Stimulated activated CD4-positive, alpha-beta T cell treated with anti-CD3 and anti-CD28 coated beads, Interleukin-1b, Interleukin-23, amount 100 ng/mL, for 48 hours (primary cell): Measurements from ENCODE around the gene NINJ1.

Source experiments
- DNase-seq: peaks from one replicate; pipeline ENCODE4 v3.0.0-alpha.2; 2020

NINJ1 gene

GRCh38 chr9:93132287-93132927 lies 1.6 kb downstream of the NINJ1 start:
- no peak for DNase-seq

- no peak for DNase-seq
These were observed 2.3 kb downstream of the NINJ1 start for GRCh38 chr9:93131599-93132286.

GRCh38 chr9:93130861-93131481 lies 3.1 kb downstream of the NINJ1 start:
- DNase-seq: no peak

GRCh38 chr9:93129691-93130500 lies 4.2 kb downstream of the NINJ1 start:
- no peak for DNase-seq

- DNase-seq: no peak
These were observed 4.8 kb downstream of the NINJ1 start for GRCh38 chr9:93129286-93129685.

- DNase-seq: no peak
These were observed 5.3 kb downstream of the NINJ1 start for GRCh38 chr9:93128715-93129224.

- DNase-seq: no peak
These were observed 5.9 kb downstream of the NINJ1 start for GRCh38 chr9:93128011-93128714.

GRCh38 chr9:93127395-93127911 lies 6.6 kb downstream of the NINJ1 start:
- DNase-seq: no peak

- DNase-seq: no peak
These were observed 7.2 kb downstream of the NINJ1 start for GRCh38 chr9:93126825-93127368.

GRCh38 chr9:93126151-93126781 lies 7.8 kb downstream of the NINJ1 start:
- DNase-seq: no peak

- DNase-seq: no peak
These were observed 8.6 kb downstream of the NINJ1 start for GRCh38 chr9:93125331-93125894.

- DNase-seq: no peak
These were observed 9.3 kb downstream of the NINJ1 start for GRCh38 chr9:93124793-93125192.

GRCh38 chr9:93123561-93124283 lies 10.3 kb downstream of the NINJ1 start:
- DNase-seq: no peak

- no peak for DNase-seq
These were observed 11.3 kb downstream of the NINJ1 start for GRCh38 chr9:93122721-93123221.

GRCh38 chr9:93121316-93122241 lies 12.5 kb downstream of the NINJ1 start:
- no peak for DNase-seq

- DNase-seq: no peak
These were observed 13.2 kb downstream of the NINJ1 start for GRCh38 chr9:93120846-93121315.

GRCh38 chr9:93119953-93120845 lies 13.9 kb downstream of the NINJ1 start:
- no peak for DNase-seq

GRCh38 chr9:93119703-93119952 lies 14.4 kb downstream of the NINJ1 start:
- DNase-seq: no peak
